ENCODE results near the gene ARID4B. TPM values are rescaled to one million over a fixed set of nuclear protein-coding genes. Genes with fewer than 3 reads are reported as not detected.

The ARID4B gene
- total and polyA plus RNA-seq, 2 of the 13 experiments (the other 11 are each of a cell fraction or from before 2014, with no cell fraction given) = 9.7 to 24.6 TPM

DNA sequence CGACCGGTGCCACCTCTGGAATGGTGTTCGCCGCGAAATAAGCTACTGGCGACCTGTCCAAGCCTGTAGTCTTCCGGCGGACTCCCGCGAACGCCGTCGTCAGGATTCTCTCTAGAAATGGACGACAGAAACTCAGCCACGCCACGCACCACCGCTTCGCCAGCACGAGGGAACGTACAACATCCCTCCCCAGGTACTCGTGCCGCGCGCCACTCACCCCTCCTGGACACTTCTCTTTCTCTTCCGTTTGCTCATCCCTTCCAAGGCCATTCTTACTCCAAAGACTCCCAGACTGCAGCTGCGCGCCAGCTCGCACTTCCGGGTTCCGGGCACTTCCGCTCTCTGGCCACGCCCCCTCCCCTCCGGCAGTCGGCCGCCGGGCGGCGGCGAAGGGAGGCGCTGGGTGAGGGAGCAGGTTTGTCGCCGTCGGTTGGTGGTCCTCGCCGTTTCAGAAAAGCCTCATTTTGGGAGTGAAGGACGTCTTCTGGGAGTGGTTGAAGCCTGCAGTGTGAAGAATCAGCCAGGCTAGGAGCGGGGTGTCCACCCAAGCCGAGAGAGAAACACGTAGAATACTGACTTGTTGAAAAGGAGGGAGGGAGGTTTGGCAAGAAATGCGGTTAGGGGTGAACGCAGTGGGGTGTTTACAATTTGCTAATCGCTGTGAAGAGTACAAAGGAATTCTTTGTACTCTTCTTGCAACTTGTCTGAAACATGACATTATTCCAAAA, 166.9 kb downstream of the ARID4B start, which contains the start of gene RBM34 (continued):
- no peak for TF ChIP-seq PAWR (CRISPR knock-in tag; IDR thresholded peaks at IDR 0.05; ENCODE audit: borderline replicate concordance)
- TF ChIP-seq ZNF18 (CRISPR knock-in tag; IDR thresholded peaks at IDR 0.05; ENCODE audit: insufficient replicate concordance) = peak; percentile 98
- TF ChIP-seq ZFP37 (CRISPR knock-in tag; IDR thresholded peaks at IDR 0.05; ENCODE audit: borderline replicate concordance) = peak; percentile 98
- TF ChIP-seq ZC3H13 (CRISPR knock-in tag; IDR thresholded peaks at IDR 0.05) = no peak
- peak; percentile 34; the same call in 1 of the 2 replicates for TF ChIP-seq FOXK1 (CRISPR knock-in tag; IDR thresholded peaks at IDR 0.05; ENCODE audit: borderline replicate concordance, low read depth)
- peak; percentile 97 for TF ChIP-seq ZNF256 (CRISPR knock-in tag; conservative IDR thresholded peaks at IDR 0.05)
- TF ChIP-seq POLR2G (IDR thresholded peaks at IDR 0.05; ENCODE audit: low read depth, low read length) = peak; percentile 99
- TF ChIP-seq JARID2 (CRISPR knock-in tag; IDR thresholded peaks at IDR 0.05; ENCODE audit: insufficient replicate concordance) = no peak
- peak; percentile 98 for TF ChIP-seq ERF (CRISPR knock-in tag; IDR thresholded peaks at IDR 0.05)
- TF ChIP-seq NRL (CRISPR knock-in tag; IDR thresholded peaks at IDR 0.05; ENCODE audit: borderline replicate concordance) = peak; percentile 99
- TF ChIP-seq RARG (CRISPR knock-in tag; IDR thresholded peaks at IDR 0.05; ENCODE audit: low read depth) = peak; percentile 86; the same call in 1 of the 2 replicates
- peak; percentile 92 for TF ChIP-seq ZNF335 (CRISPR knock-in tag; IDR thresholded peaks at IDR 0.05)
- peak; percentile 83; the same call in 1 of the 2 replicates for TF ChIP-seq SP140L (CRISPR knock-in tag; IDR thresholded peaks at IDR 0.05; ENCODE audit: borderline replicate concordance)
- TF ChIP-seq, protein P1, sequence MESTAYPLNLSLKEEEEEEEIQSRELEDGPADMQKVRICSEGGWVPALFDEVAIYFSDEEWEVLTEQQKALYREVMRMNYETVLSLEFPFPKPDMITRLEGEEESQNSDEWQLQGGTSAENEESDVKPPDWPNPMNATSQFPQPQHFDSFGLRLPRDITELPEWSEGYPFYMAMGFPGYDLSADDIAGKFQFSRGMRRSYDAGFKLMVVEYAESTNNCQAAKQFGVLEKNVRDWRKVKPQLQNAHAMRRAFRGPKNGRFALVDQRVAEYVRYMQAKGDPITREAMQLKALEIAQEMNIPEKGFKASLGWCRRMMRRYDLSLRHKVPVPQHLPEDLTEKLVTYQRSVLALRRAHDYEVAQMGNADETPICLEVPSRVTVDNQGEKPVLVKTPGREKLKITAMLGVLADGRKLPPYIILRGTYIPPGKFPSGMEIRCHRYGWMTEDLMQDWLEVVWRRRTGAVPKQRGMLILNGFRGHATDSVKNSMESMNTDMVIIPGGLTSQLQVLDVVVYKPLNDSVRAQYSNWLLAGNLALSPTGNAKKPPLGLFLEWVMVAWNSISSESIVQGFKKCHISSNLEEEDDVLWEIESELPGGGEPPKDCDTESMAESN (CRISPR knock-in tag; conservative IDR thresholded peaks at IDR 0.05) = peak; percentile 87
- TF ChIP-seq NR2C2 (CRISPR knock-in tag; IDR thresholded peaks at IDR 0.05; ENCODE audit: borderline replicate concordance) = peak; percentile 65
- TF ChIP-seq, protein P2, sequence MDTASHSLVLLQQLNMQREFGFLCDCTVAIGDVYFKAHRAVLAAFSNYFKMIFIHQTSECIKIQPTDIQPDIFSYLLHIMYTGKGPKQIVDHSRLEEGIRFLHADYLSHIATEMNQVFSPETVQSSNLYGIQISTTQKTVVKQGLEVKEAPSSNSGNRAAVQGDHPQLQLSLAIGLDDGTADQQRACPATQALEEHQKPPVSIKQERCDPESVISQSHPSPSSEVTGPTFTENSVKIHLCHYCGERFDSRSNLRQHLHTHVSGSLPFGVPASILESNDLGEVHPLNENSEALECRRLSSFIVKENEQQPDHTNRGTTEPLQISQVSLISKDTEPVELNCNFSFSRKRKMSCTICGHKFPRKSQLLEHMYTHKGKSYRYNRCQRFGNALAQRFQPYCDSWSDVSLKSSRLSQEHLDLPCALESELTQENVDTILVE (CRISPR knock-in tag; IDR thresholded peaks at IDR 0.05) = peak; percentile 73; the same call in 1 of the 2 replicates
- TF ChIP-seq HOXA7 (CRISPR knock-in tag; IDR thresholded peaks at IDR 0.05) = 0 out of 2 replicates have a peak, but pooled peaks have one; percentile 19
- peak; percentile 95 for TF ChIP-seq ELF3 (CRISPR knock-in tag; IDR thresholded peaks at IDR 0.05)
- peak; percentile 96 for TF ChIP-seq ZNF883 (CRISPR knock-in tag; IDR thresholded peaks at IDR 0.05; ENCODE audit: not compliant biosample characterization)
- no peak for TF ChIP-seq JUND (CRISPR knock-in tag; IDR thresholded peaks at IDR 0.05)
- TF ChIP-seq TEAD2 (CRISPR knock-in tag; IDR thresholded peaks at IDR 0.05) = peak; percentile 79; the same call in 1 of the 2 replicates
- peak; percentile 93 for TF ChIP-seq ZNF138 (CRISPR knock-in tag; IDR thresholded peaks at IDR 0.05; ENCODE audit: low read depth)
- no peak for TF ChIP-seq ATM (IDR thresholded peaks at IDR 0.05; ENCODE audit: borderline replicate concordance)

Measured in HepG2 (cell line).